Esophagus muscularis mucosa (tissue), 4 donors: ENCODE measurements around the gene HELZ. TPM values are rescaled to one million over a fixed set of nuclear protein-coding genes. Genes with fewer than 3 reads are reported as not detected.

Source experiments
- DNase-seq: peaks from one replicate; pipeline ENCODE4 v3.0.0-alpha.2; 2017; ENCODE audit errors: extremely low spot score
- H3K27ac ChIP-seq, 4 donors: fragments of 200-600 bp; sonication (generic); replicated peaks in 1 of 4; 1 replicate in 3 of 4; 2 replicates in 1 of 4; pipeline ENCODE4 v1.5.1; 2016 to 2019; ENCODE audit warnings: mild to moderate bottlenecking in 1 of 4
- H3K27me3 ChIP-seq, 4 donors: fragments of 200-600 bp; sonication (generic); one replicate each; pipeline versions ENCODE4 v1.5.1 to v1.6.0; 2016 to 2019
- H3K36me3 ChIP-seq, 4 donors: fragments of 200-600 bp; sonication (generic); one replicate each; pipeline ENCODE4 v1.5.1; 2016 to 2019
- H3K4me1 ChIP-seq, 4 donors: fragments of 200-600 bp; sonication (generic); one replicate each; pipeline ENCODE4 v1.5.1; 2016 to 2019
- H3K4me3 ChIP-seq, 4 donors: fragments of 200-600 bp; sonication (generic); 1 replicate in 2 of 4; 2 replicates in 2 of 4; pipeline ENCODE4 v1.5.1; 2016 to 2019; ENCODE audit warnings: mild to moderate bottlenecking in 4 of 4, moderate library complexity in 1 of 4
- H3K9me3 ChIP-seq, 4 donors: fragments of 200-600 bp; sonication (generic); 1 replicate in 3 of 4; 2 replicates in 1 of 4; pipeline ENCODE4 v1.5.1; 2016 to 2019
- CTCF ChIP-seq, 3 experiments: fragments of 200-600 bp in 2 of 3; fragments of 450-650 bp in 1 of 3; sonication (generic) in 2 of 3; IDR thresholded peaks; one replicate each; pipeline ENCODE4 v1.5.1; 2017 to 2019; ENCODE audit warnings: antibody characterized with exemption in 3 of 3, mild to moderate bottlenecking in 2 of 3, moderate library complexity in 1 of 3
- EP300 ChIP-seq: sonication (generic); formaldehyde crosslinking; IDR thresholded peaks from one replicate; pipeline ENCODE4 v1.6.1; 2017; ENCODE audit warnings: antibody characterized with exemption
- POLR2A ChIP-seq: fragments of 450-650 bp; IDR thresholded peaks from one replicate; pipeline ENCODE4 v1.6.1; 2017; ENCODE audit warnings: antibody characterized with exemption, moderate library complexity, mild to moderate bottlenecking, low read depth
- POLR2AphosphoS5 ChIP-seq, 2 donors: sonication (generic); formaldehyde crosslinking; IDR thresholded peaks; one replicate each; pipeline ENCODE4 v1.6.1; 2017; ENCODE audit warnings: antibody characterized with exemption in 2 of 2
- WGBS: methylation state at CpG from one replicate; pipeline ENCODE4 v1.1.5; 2018; 5-methylcytosine and 5-hydroxymethylcytosine counted together
- intact Hi-C: fragments of 100-400 bp; cut with DNase I; formaldehyde crosslinking; loops from one replicate; pipeline ENCODE4 v1.15.1; 2023
- total RNA-seq, 4 donors: library from RNA; depleted of rRNA; stranded (reverse); fragments of >200 nt; gene quantifications; one replicate each; pipeline versions ENCODE4 v1.1.0 to v1.2.1, GENCODE V29; 2016

HELZ gene
- total RNA-seq, 4 donors from 2014 or later, result 35.0 to 62.3 (median 45.8) TPM

DNA sequence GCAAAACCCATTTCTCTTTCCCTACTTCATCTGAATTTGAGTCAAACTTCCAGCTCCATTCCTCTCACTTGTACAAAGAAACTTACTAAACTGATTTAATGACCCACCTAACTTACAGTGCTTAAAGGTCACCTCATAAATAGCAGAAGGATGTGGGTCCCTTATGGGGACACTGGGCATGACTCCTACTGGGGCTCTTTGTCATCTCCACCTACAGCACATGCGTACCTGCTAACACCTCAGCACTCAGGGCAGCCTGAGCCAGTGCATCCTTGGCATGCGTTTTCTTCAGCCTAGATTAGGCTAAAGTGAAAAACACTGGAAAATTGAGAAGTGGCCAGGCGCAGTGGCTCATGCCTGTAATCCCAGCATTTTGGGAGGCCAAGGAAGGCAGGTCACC is 63.2 kb downstream of the HELZ start:
- 100% methylated on average over 3 of the region's 3 CpGs for WGBS
- intact Hi-C loops, result no loop called here

GRCh38 chr17:67180275-67180674 is 64.7 kb downstream of the HELZ start:
- no peaks in the 10 kb centered on the region for H3K9me3 ChIP-seq
- WGBS, result 84% methylated on average over 5 of the region's 5 CpGs
- no peak overlapping the region for H3K27ac ChIP-seq
- TF ChIP-seq POLR2AphosphoS5 (IDR thresholded peaks at IDR 0.05), result no peak
- TF ChIP-seq CTCF (IDR thresholded peaks at IDR 0.05), result no peak
- TF ChIP-seq POLR2A, result no peak
- TF ChIP-seq EP300, result no peak
- intact Hi-C loops, result no loop called here
- H3K4me1 ChIP-seq, result no peaks in the 10 kb centered on the region
- DNase-seq, result no peak
- H3K36me3 ChIP-seq, result peaks cover 7 to 42% (median 21%) of the 10 kb centered on the region in 4 donors
- no peaks in the 10 kb centered on the region for H3K27me3 ChIP-seq
- no peak overlapping the region for H3K4me3 ChIP-seq

More for the DNA sequence above, 63.2 kb downstream of the HELZ start:
- DNase-seq, result no peak
- H3K9me3 ChIP-seq, result no peaks in the 10 kb centered on the region
- no peaks in the 10 kb centered on the region for H3K27me3 ChIP-seq
- no peak overlapping the region for H3K27ac ChIP-seq
- H3K4me3 ChIP-seq, result no peak overlapping the region
- no peaks in the 10 kb centered on the region for H3K4me1 ChIP-seq
- H3K36me3 ChIP-seq, result peaks cover 3 to 27% (median 11%) of the 10 kb centered on the region in 4 donors
- TF ChIP-seq CTCF (IDR thresholded peaks at IDR 0.05) (no peak), EP300 (no peak), POLR2A (no peak), POLR2AphosphoS5 (IDR thresholded peaks at IDR 0.05) (no peak)

DNA sequence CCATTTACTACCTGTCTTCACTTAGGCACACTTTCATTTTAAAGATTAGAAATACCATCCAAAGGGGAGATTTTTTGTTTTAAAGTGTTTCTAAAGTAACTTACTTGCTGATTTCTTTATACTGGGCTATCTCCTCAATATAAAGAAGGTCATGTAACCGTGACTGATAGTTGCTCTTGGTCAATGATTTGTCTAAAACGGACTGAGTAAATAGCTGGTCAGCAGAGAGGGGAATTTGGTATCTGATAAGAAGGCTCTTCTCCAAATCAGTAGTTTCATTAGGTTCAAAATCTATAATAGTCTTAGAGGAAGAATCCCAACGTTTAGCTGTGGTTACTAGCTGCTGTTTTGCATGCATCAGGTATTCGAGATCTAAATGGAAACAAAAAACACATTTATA is 66.4 kb downstream of the HELZ start:
- Histone ChIP-seq H3K4me1 (no peaks in the 10 kb centered on the region), H3K27me3 (no peaks in the 10 kb centered on the region), H3K27ac (no peak overlapping the region), H3K9me3 (no peaks in the 10 kb centered on the region), H3K4me3 (no peak overlapping the region), H3K36me3 (peaks cover 7 to 52% (median 27%) of the 10 kb centered on the region in 4 donors)
- intact Hi-C loops, result no loop called here
- 91% methylated on average over 4 of the region's 4 CpGs for WGBS
- DNase-seq, result no peak
- TF ChIP-seq POLR2AphosphoS5 (IDR thresholded peaks at IDR 0.05), result no peak
- TF ChIP-seq CTCF (IDR thresholded peaks at IDR 0.05), result no peak
- TF ChIP-seq POLR2A, result no peak
- TF ChIP-seq EP300, result no peak

- TF ChIP-seq EP300, result no peak
- TF ChIP-seq POLR2AphosphoS5 (IDR thresholded peaks at IDR 0.05), result no peak
- TF ChIP-seq CTCF (IDR thresholded peaks at IDR 0.05), result no peak
- TF ChIP-seq POLR2A, result no peak
- intact Hi-C loops, result no loop called here
- Histone ChIP-seq H3K9me3 (no peaks in the 10 kb centered on the region), H3K4me1 (no peaks in the 10 kb centered on the region), H3K27me3 (no peaks in the 10 kb centered on the region), H3K4me3 (no peak overlapping the region), H3K27ac (no peak overlapping the region), H3K36me3 (peaks cover 7 to 52% (median 27%) of the 10 kb centered on the region in 4 donors)
- no peak for DNase-seq
These were observed 67.3 kb downstream of the HELZ start for GRCh38 chr17:67177732-67178131.

DNA sequence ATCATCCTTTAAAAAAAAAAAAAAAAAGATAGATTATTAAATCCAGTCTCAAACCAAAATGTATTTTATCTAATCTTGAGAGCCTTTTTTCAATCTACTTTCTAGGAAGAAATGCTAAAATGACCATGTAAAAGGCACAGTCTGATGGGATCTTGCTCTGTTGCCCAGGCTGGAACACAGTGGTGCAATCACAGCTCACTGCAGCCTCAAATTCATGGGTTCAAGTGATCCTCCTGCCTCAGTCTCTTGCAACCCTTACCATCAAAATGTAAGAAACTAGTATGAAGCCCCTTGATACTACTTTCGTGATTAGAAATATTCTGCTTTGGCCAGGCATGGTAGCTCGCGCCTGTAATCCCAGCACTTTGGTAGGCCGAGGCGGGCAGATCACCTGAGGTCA is 70.8 kb downstream of the HELZ start:
- TF ChIP-seq POLR2A (no peak), EP300 (no peak), CTCF (IDR thresholded peaks at IDR 0.05) (no peak), POLR2AphosphoS5 (IDR thresholded peaks at IDR 0.05) (no peak)
- DNase-seq, result peak; percentile 4
- H3K36me3 ChIP-seq, result peaks cover 7 to 58% (median 32%) of the 10 kb centered on the region in 4 donors
- no peaks in the 10 kb centered on the region for H3K9me3 ChIP-seq
- no peak overlapping the region for H3K4me3 ChIP-seq
- WGBS, result 100% methylated on average over 5 of the region's 5 CpGs
- no peak overlapping the region for H3K27ac ChIP-seq
- intact Hi-C loops, result no loop called here
- no peaks in the 10 kb centered on the region for H3K4me1 ChIP-seq
- H3K27me3 ChIP-seq, result no peaks in the 10 kb centered on the region
